HUDEP-2 (cell line): ENCODE measurements around the gene FRAT1.
A peak's percentile ranks its signal among the peaks of the same experiment; 100 is the strongest.
"Not testable (repeated sequence)": the region's sequence is repeated elsewhere in the genome, so short reads cannot be mapped to it uniquely, and the experiment has no call there.

Experiments used
- DNase-seq, 76 experiments: peaks; one replicate each; lab custom pipeline; 2025; ENCODE audit not compliant: unreplicated experiment in 76 of 76; lab: John Stamatoyannopoulos, UW

Gene FRAT1

GRCh38 chr10:97318772-97319651, at the start of gene FRAT1:
Gene FRAT1 (plus strand): TSS chr10:97319271. CDS start chr10:97319454, 183 bp downstream.
- DNase-seq: peak in 72 of 76 experiments; percentile 29 to 90 (median 76)

DNA sequence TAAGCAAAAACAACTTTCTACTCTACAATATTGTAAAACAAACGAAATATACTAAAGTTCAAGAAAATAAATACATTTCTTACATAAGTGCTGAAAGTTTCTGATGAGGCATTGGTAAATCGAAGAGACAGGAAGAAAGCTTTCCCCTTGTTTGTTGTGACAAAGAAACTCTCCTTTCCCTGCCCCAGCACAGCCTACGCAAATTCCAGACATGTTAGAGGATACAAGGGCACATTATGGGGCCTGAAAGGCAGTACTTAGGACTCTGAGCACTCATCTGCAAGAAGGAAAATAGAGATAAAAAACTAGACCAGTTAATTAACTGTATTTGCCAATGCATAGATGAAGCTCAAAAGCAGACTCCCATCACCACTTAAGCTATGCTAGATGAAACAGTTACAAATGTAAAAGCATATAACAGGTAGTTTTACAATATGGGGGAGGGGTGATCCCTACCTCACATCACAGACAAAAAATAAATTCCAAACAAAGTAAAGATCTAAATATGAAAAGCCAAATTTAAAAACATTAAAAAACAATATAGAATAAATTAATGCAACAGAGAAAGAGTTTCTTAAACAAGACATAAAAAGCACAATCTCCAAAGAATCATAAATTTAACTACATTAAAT, 48.4 kb upstream of the FRAT1 start:
- no peak for DNase-seq

- DNase-seq: no peak
These were observed 45.4 kb upstream of the FRAT1 start for GRCh38 chr10:97273700-97274099.

DNA sequence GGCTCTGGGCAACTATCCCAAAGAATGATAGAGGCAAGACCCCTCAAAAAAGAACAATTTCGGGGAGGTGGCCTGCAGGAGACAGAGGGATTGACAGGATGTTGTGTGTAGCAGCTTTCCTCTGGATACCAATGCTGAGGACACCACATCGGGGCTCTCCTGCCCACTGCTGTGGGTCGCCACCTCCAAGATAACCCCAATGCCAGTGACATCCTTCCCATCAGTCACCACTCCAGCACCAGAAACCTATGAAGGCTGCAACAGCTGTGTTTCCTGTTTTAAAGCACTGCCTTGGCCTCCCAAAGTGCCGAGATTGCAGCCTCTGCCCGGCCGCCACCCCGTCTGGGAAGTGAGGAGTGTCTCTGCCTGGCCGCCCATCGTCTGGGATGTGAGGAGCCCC, 44.2 kb upstream of the FRAT1 start:
- DNase-seq: no peak

GRCh38 chr10:97277551-97277950, 41.5 kb upstream of the FRAT1 start:
- no peak for DNase-seq

- peak in 27 of 76 experiments; percentile 12 to 71 (median 32) for DNase-seq
These were observed 40.5 kb upstream of the FRAT1 start for GRCh38 chr10:97278491-97278989.

DNA sequence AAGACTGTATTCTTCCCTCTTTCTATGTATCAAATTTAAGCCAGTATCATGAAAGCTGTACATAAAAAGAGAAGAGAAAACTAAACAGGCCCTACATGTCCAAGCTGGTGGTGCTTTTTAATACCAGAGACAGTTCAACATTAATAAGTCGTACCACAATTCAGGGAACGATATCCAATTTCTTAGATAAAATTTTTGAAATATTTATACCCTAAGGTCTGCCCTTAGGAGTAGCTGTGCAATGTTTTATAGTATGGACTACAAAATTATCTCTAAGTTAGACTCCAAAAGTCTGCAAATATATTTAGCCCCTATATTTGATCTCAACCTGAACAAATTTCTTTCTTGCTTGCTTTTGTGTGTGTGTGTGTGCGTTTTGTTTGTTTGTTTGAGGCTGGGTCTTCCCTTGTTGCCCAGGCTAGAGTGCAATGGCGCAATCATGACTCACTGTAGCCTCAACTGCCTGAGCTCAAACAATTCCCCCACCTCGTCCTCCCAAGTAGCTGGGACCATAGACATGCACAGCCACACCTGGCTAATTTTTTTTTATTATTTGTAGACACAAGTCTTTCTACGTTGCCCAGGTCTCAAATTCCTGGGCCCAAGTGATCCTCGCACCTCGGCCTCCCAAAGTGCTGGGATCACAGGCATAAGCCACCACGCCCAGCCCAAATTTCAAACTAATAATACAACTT, 39.8 kb upstream of the FRAT1 start:
- DNase-seq: no peak

- no peak for DNase-seq
These were observed 38.3 kb upstream of the FRAT1 start for GRCh38 chr10:97280783-97281182.

DNA sequence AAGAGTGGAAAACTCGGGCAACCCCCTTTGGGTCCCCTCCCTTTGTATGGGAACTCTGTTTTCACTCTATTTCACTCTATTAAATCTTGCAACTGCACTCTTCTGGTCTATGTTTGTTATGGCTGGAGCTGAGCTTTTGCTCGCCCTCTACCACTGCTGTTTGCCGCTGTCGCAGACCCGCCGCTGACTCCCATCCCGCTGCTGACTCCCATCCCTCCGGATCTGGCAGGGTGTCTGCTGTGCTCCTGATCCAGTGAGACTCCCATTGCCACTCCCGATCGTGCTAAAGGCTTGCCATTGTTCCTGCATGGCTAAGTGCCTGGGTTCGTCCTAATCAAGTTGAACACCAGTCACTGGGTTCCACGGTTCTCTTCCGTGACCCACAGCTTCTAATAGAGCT, 29.0 kb upstream of the FRAT1 start:
- not testable (repeated sequence) for DNase-seq

DNA sequence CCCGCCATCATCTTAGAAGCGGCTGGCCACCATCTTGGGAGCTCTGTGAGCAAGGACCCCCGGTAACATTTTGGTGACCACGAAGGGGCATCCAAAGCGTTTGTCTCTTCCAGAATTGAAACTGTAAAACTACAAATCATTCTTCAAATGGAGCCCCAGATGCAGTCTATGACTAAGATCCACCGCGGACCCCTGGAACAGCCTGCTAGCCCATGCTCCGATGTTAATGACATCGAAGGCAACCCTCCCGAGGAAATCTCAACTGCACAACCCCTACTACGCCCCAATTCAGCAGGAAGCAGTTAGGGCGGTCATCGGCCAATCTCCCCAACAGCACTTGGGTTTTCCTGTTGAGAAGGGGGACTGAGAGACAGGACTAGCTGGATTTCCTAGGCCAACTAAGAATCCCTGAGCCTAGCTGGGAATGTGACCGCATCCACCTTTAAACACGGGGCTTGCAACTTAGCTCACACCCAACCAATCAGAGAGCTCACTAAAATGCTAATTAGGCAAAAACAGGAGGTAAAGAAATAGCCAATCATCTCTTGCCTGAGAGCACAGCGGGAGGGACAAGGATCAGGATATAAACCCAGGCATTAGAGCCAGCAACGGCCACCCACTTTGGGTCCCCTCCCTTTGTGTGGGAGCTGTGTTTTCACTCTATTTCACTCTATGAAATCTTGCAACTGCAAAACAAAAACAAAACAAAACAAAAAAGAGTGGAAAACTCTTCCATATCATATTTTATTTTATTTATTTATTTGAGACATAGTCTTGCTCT, 28.3 kb upstream of the FRAT1 start:
- not testable (repeated sequence) for DNase-seq

- DNase-seq: no peak
These were observed 27.5 kb upstream of the FRAT1 start for GRCh38 chr10:97291357-97292096.

DNA sequence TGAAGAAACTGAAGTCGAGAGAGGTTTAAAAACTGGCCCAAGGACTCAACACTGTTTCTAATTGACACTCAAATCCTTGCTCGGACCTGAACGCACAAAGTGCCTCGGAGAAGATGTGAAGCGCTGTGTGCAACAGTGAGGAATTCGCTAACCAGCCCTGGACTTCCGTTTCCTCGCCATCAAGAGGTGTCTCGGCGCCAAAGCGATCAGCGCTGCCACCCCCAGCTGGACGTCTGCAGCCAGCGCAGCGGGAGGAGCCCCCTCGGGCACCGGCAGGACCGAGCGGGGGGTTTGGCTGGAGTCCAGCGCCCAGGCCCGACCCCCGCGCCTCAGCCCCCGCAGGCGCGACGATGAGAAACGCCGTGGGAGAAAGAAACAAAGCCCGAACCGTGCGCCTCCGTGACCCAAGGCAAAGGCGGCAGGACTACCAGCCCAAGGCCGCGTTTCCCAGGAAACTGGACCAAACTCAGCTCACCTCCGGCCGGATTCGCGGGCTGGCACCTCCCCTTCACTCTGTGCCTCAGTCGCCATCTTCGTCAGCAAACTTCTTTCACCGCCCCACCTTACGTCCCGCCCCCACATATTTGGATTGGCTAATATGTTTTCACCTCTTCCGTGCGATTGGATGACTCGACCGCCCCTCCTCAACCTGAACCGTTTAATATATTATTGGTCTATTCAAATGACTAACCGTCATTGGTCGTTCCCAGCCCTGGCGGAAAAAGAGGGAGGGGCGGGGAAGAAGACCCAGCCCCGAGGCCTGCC, 26.8 kb upstream of the FRAT1 start, which contains the start of gene ARHGAP19:
TSS of gene ARHGAP19 (minus strand) at position 541 of the 765 bp plus-strand sequence. CDS start at position 531, 10 bp downstream.
- DNase-seq: peak; percentile 25 to 98 (median 94)

DNA sequence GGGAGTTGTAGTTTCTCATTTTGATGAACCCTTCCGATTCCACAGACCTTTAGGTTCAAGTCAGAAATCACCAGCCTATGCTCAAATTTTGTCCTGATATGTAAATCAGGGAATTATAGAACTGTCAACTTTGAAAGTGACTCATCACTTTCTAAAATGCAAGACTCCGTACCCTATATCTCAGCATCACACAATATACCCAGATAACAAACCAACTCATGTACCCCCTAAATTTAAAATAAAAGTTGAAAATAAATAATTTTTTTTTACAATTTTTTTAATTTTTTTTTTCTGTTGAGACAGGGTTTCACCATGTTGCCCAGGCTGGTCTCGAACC, 26.2 kb upstream of the FRAT1 start:
- DNase-seq: no peak

DNA sequence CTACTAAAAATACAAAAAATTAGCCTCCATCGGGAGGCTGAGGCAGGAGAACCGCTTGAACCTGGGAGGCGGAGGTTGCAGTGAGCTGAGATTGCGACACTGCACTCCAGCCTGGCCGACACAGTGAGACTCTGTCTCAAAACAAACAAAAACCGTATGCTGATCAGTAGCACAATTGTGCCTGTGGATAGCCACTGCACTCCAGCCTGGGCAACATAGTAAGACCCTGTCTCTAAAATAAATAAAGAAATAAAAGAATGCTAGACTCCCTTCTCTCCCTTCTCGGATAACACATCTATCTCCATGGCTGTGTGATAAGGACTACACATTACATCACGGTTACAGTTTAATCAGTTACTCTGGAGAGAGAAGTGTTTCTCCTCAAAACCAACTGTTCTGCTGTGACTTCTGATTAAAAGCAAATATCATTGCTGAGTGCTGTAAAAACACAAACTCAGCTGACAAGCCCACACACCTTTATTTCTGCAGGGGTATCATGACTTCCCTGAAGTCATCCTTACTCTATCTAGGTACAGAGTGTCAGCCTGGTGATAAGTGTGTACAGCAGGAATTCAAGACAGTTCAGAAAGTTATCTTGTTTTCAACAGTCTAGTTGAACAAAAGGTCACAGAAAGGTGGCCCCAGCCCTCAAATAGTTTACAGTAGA, 21.4 kb upstream of the FRAT1 start:
- DNase-seq: peak in 27 of 76 experiments; percentile 1 to 62 (median 29)

DNA sequence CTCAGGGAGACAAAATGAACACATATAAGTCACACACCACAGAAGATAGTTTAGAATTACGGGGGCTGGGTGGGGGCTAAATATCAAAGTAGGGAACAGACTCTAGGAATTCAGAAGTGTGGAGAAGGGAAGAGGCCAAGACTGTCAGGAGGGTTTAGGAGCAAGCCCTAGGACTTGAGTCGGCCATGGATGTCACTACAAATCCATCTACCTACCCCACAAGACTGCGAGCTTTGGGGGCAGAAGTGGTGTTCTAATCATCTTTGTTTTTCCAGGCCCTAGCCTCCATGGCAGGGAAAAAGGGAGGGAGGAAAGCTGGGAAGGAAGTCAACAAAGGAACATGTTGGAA, 20.9 kb upstream of the FRAT1 start:
- DNase-seq: no peak

- no peak for DNase-seq
These were observed 18.1 kb upstream of the FRAT1 start for GRCh38 chr10:97300980-97301379.

DNA sequence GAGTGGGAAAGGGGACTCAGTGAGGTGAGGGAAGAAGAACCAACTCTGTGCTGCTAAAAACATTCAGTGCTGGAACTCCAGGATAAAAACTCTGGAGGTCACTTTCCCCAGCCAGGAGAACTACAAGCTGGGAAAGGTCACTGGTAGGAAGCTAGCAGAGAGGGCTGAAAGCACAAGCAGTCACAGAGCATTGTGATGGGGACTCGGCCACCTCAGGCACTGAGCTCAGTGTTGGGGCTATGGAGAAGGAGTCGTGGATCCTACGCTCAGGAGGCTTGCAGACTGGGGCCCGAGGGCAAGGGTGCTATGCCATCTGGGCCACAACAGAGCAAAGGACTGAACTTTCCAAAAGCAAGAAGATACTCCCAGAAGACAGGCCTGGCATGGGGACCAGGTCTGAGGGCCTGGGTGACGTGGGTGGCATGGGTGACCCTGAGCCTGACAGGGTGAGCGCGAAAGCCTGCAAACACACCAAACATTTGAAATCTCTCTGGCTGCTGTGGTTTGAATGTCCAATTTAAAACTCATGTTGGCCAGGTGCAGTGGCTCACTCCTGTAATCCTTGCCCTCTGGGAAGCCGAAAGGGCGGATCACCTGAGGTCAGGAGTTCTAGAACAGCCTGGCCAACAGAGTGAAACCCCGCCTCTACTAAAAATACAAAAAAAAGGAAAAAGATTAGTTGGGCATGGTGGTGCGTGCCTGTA, 16.8 kb upstream of the FRAT1 start:
- DNase-seq: no peak

DNA sequence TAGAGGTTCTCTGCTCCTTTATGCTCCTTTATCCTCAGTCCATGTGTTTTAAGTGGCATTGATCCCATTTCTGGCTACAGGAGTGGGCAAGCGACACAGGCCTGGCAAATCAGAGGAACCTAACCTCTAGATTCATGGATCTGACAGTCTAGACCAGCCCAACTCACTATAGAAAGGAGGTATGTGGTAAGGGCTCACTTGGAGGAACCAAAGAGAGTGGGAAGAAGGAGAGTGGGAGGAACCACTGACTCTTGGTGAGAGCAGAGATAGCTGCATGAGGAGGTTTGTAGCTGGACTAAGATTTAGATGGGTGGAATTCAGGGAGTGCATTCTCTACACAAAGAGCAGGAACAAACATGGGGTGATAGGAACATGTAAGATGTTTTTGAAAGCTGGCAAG, 11.6 kb upstream of the FRAT1 start:
- no peak for DNase-seq
